HepG2 (cell line): ENCODE results near the gene CLPTM1. TPM values are rescaled to one million over a fixed set of nuclear protein-coding genes. Genes with fewer than 3 reads are reported as not detected.

ENCODE experiments used
- CBX1 ChIP-seq: IDR thresholded peaks from one replicate; pipeline ENCODE4 v1.6.1; 2016; ENCODE audit warnings: antibody characterized with exemption, low read depth
- JUND ChIP-seq: sonication (generic); formaldehyde crosslinking; IDR thresholded peaks from 2 replicates; pipeline ENCODE4 v1.8.0; 2022; ENCODE audit warnings: mild to moderate bottlenecking, missing genetic modification reagents
- KDM6A ChIP-seq: IDR thresholded peaks from 2 replicates; pipeline ENCODE4 v1.6.1; 2016; ENCODE audit warnings: low read depth
- MIER2 ChIP-seq: IDR thresholded peaks from 2 replicates; pipeline ENCODE4 v1.6.1; 2016; ENCODE audit warnings: missing biosample characterization, missing genetic modification reagents
- NCOA2 ChIP-seq: sonication (generic); formaldehyde crosslinking; IDR thresholded peaks from 2 replicates; pipeline ENCODE4 v1.8.0; 2022; ENCODE audit warnings: inconsistent platforms
- NFKBIZ ChIP-seq: IDR thresholded peaks from 2 replicates; pipeline ENCODE4 v1.6.1; 2018; ENCODE audit warnings: missing genetic modification reagents, missing compliant biosample characterization
- NFYB ChIP-seq: sonication (generic); formaldehyde crosslinking; IDR thresholded peaks from 2 replicates; pipeline ENCODE4 v1.4.0; 2020; ENCODE audit warnings: missing genetic modification reagents
- NR1H2 ChIP-seq: sonication (generic); formaldehyde crosslinking; IDR thresholded peaks from 2 replicates; pipeline ENCODE4 v1.8.1; 2022; ENCODE audit warnings: low read depth, missing genetic modification reagents, borderline replicate concordance
- TFAP4 ChIP-seq: sonication (generic); IDR thresholded peaks from 2 replicates; pipeline ENCODE4 v1.6.1; 2016; ENCODE audit warnings: low read depth, borderline replicate concordance
- ZBTB49 ChIP-seq: sonication (generic); formaldehyde crosslinking; IDR thresholded peaks from 2 replicates; pipeline ENCODE4 v1.4.0; 2020; ENCODE audit warnings: missing genetic modification reagents, borderline replicate concordance
- ZNF44 ChIP-seq: sonication (generic); formaldehyde crosslinking; IDR thresholded peaks from 2 replicates; pipeline ENCODE4 v1.5.1; 2020; ENCODE audit warnings: mild to moderate bottlenecking, missing genetic modification reagents
- ZSCAN22 ChIP-seq: sonication (generic); formaldehyde crosslinking; IDR thresholded peaks from 2 replicates; pipeline ENCODE4 v1.4.0; 2020; ENCODE audit warnings: mild to moderate bottlenecking, missing genetic modification reagents
- ZSCAN30 ChIP-seq: sonication (generic); formaldehyde crosslinking; IDR thresholded peaks from 2 replicates; pipeline ENCODE4 v1.5.0; 2020; ENCODE audit warnings: mild to moderate bottlenecking, missing genetic modification reagents
- polyA plus RNA-seq, 8 experiments: library from polyadenylated mRNA; depleted of rRNA in 3 of 8; stranded (reverse) in 7 of 8; unstranded in 1 of 8; fragments of >200 nt; fragmentation: Illumina TruSeq in 4 of 8; extraction: Trizol in 4 of 8; gene quantifications; 2 replicates each; pipeline versions ENCODE4 v1.2.1 to v1.2.3, GENCODE V29; 2011 to 2016; ENCODE audit warnings: low read depth in 4 of 8, missing spikeins in 1 of 8, mixed read lengths in 1 of 8; ENCODE audit not compliant: insufficient read depth in 1 of 8
- total RNA-seq, 5 experiments: library from RNA; depleted of rRNA; stranded (reverse); fragments of >200 nt; fragmentation: Illumina TruSeq; extraction: Trizol; gene quantifications; 2 replicates each; pipeline ENCODE4 v1.2.3, GENCODE V29; 2016; ENCODE audit warnings: low read depth in 1 of 5
- TF ChIP-seq, protein P1 (sequence below): sonication (generic); formaldehyde crosslinking; IDR thresholded peaks from 2 replicates; pipeline ENCODE4 v1.5.1; 2020; ENCODE audit warnings: missing genetic modification reagents, mild to moderate bottlenecking, borderline replicate concordance
- TF ChIP-seq, protein P2 (sequence below): sonication (generic); formaldehyde crosslinking; IDR thresholded peaks from 2 replicates; pipeline ENCODE4 v1.5.1; 2020; ENCODE audit warnings: missing genetic modification reagents, mild to moderate bottlenecking, borderline replicate concordance
- TF ChIP-seq, protein P3 (sequence below): sonication (generic); formaldehyde crosslinking; IDR thresholded peaks from 2 replicates; pipeline ENCODE4 v1.5.1; 2020; ENCODE audit warnings: mild to moderate bottlenecking, missing genetic modification reagents, borderline replicate concordance

Gene CLPTM1
- total and polyA plus RNA-seq, 2 of the 13 experiments (the other 11 are each of a cell fraction or from before 2014, with no cell fraction given): 34.9 to 42.8 TPM

- TF ChIP-seq NR1H2 (CRISPR knock-in tag) (no peak), CBX1 (no peak), MIER2 (CRISPR knock-in tag) (0 out of 2 replicates have a peak, but pooled peaks have one; percentile 24), ZBTB49 (CRISPR knock-in tag) (no peak), NFYB (CRISPR knock-in tag) (no peak), ZNF44 (CRISPR knock-in tag) (no peak), KDM6A (CRISPR knock-in tag) (no peak), ZSCAN30 (CRISPR knock-in tag) (no peak), TFAP4 (no peak), NFKBIZ (CRISPR knock-in tag) (0 out of 2 replicates have a peak, but pooled peaks have one; percentile 24), NCOA2 (peak; percentile 50; the same call in 1 of the 2 replicates), JUND (CRISPR knock-in tag) (no peak), ZSCAN22 (CRISPR knock-in tag) (no peak)
- TF ChIP-seq, protein P1, sequence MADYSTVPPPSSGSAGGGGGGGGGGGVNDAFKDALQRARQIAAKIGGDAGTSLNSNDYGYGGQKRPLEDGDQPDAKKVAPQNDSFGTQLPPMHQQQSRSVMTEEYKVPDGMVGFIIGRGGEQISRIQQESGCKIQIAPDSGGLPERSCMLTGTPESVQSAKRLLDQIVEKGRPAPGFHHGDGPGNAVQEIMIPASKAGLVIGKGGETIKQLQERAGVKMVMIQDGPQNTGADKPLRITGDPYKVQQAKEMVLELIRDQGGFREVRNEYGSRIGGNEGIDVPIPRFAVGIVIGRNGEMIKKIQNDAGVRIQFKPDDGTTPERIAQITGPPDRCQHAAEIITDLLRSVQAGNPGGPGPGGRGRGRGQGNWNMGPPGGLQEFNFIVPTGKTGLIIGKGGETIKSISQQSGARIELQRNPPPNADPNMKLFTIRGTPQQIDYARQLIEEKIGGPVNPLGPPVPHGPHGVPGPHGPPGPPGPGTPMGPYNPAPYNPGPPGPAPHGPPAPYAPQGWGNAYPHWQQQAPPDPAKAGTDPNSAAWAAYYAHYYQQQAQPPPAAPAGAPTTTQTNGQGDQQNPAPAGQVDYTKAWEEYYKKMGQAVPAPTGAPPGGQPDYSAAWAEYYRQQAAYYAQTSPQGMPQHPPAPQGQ (CRISPR knock-in tag): no peak
- TF ChIP-seq, protein P2, sequence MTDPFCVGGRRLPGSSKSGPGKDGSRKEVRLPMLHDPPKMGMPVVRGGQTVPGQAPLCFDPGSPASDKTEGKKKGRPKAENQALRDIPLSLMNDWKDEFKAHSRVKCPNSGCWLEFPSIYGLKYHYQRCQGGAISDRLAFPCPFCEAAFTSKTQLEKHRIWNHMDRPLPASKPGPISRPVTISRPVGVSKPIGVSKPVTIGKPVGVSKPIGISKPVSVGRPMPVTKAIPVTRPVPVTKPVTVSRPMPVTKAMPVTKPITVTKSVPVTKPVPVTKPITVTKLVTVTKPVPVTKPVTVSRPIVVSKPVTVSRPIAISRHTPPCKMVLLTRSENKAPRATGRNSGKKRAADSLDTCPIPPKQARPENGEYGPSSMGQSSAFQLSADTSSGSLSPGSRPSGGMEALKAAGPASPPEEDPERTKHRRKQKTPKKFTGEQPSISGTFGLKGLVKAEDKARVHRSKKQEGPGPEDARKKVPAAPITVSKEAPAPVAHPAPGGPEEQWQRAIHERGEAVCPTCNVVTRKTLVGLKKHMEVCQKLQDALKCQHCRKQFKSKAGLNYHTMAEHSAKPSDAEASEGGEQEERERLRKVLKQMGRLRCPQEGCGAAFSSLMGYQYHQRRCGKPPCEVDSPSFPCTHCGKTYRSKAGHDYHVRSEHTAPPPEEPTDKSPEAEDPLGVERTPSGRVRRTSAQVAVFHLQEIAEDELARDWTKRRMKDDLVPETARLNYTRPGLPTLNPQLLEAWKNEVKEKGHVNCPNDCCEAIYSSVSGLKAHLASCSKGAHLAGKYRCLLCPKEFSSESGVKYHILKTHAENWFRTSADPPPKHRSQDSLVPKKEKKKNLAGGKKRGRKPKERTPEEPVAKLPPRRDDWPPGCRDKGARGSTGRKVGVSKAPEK: no peak
- TF ChIP-seq, protein P3, sequence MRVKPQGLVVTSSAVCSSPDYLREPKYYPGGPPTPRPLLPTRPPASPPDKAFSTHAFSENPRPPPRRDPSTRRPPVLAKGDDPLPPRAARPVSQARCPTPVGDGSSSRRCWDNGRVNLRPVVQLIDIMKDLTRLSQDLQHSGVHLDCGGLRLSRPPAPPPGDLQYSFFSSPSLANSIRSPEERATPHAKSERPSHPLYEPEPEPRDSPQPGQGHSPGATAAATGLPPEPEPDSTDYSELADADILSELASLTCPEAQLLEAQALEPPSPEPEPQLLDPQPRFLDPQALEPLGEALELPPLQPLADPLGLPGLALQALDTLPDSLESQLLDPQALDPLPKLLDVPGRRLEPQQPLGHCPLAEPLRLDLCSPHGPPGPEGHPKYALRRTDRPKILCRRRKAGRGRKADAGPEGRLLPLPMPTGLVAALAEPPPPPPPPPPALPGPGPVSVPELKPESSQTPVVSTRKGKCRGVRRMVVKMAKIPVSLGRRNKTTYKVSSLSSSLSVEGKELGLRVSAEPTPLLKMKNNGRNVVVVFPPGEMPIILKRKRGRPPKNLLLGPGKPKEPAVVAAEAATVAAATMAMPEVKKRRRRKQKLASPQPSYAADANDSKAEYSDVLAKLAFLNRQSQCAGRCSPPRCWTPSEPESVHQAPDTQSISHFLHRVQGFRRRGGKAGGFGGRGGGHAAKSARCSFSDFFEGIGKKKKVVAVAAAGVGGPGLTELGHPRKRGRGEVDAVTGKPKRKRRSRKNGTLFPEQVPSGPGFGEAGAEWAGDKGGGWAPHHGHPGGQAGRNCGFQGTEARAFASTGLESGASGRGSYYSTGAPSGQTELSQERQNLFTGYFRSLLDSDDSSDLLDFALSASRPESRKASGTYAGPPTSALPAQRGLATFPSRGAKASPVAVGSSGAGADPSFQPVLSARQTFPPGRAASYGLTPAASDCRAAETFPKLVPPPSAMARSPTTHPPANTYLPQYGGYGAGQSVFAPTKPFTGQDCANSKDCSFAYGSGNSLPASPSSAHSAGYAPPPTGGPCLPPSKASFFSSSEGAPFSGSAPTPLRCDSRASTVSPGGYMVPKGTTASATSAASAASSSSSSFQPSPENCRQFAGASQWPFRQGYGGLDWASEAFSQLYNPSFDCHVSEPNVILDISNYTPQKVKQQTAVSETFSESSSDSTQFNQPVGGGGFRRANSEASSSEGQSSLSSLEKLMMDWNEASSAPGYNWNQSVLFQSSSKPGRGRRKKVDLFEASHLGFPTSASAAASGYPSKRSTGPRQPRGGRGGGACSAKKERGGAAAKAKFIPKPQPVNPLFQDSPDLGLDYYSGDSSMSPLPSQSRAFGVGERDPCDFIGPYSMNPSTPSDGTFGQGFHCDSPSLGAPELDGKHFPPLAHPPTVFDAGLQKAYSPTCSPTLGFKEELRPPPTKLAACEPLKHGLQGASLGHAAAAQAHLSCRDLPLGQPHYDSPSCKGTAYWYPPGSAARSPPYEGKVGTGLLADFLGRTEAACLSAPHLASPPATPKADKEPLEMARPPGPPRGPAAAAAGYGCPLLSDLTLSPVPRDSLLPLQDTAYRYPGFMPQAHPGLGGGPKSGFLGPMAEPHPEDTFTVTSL: no peak
These were observed 15.5 kb upstream of the CLPTM1 start (continued) for GRCh38 chr19:44939668-44940067.
